ENCODE measurements around the gene PLEKHF1.
A peak's percentile ranks its signal among the peaks of the same experiment; 100 is the strongest.

The PLEKHF1 gene

DNA sequence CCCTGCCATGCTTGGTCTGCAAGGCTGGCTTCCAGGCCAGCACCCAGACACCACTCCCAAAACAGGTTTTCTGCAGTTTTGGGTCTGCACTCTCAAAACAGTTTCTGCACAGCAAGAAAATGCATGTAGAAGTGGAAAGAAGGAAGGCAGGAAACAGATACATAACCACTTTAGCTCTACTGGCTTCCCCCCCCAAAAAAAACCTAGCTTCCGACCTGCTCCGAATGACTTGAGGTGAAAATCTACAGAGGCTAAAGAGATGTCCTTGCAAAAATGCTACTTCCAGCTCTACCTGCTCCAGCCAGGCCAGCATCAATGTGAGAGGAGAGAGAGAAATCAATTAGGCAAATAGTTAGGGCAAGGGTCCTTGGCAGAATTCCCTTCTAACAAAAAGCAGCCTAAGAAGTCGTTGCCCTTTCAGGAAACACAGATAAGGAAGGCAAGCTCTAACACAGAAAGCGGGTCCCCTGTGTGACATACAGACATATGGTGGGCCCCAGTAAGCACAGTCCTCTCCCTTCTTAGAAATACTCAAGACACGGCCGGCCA is 46.4 kb downstream of the PLEKHF1 start:
- H3K4me3 ChIP-seq (ENCODE audit: low read length): no peak overlapping the region
- H3K56ac ChIP-seq (ENCODE audit: low read length): no peak overlapping the region
- H3K36me3 ChIP-seq (ENCODE audit: control insufficient read depth, insufficient read depth, low read length): no peaks in the 10 kb centered on the region
- no peak for DNase-seq
- H3K9ac ChIP-seq (ENCODE audit: low read length): no peak overlapping the region
- no peaks in the 10 kb centered on the region for H3K79me2 ChIP-seq (ENCODE audit: control insufficient read depth, insufficient read depth, low read length)
- H3K18ac ChIP-seq (ENCODE audit: low read length): no peak overlapping the region
- H3K4ac ChIP-seq (ENCODE audit: low read depth, low read length): no peak overlapping the region
- no peak overlapping the region for H4K5ac ChIP-seq (ENCODE audit: low read length)
- no peaks in the 10 kb centered on the region for H3K27me3 ChIP-seq (ENCODE audit: insufficient read depth, low read length, poor library complexity)
- H2BK5ac ChIP-seq (ENCODE audit: low read length): no peak overlapping the region
- H4K8ac ChIP-seq (ENCODE audit: low read depth, low read length): no peak overlapping the region
- peaks cover 8% of the 10 kb centered on the region for H3K4me1 ChIP-seq (ENCODE audit: control insufficient read depth, low read depth, low read length)
- H2AK5ac ChIP-seq (ENCODE audit: low read length): no peak overlapping the region
- no peak overlapping the region for H3K23ac ChIP-seq (ENCODE audit: low read length)
- H3K4me2 ChIP-seq (ENCODE audit: low read length): no peak overlapping the region
- no peak overlapping the region for H2BK15ac ChIP-seq (replicated peaks; ENCODE audit: low read depth)
- no peak overlapping the region for H3K27ac ChIP-seq (ENCODE audit: low read depth, low read length)
- peaks cover 2% of the 10 kb centered on the region for H3K79me1 ChIP-seq (ENCODE audit: low read length)
- no peak overlapping the region for H2BK120ac ChIP-seq (ENCODE audit: low read depth, low read length)
- no CpG with 5 or more reads among the region's 6 CpGs for WGBS (ENCODE audit: extremely low coverage, insufficient coverage, low lambda C conversion rate)

DNA sequence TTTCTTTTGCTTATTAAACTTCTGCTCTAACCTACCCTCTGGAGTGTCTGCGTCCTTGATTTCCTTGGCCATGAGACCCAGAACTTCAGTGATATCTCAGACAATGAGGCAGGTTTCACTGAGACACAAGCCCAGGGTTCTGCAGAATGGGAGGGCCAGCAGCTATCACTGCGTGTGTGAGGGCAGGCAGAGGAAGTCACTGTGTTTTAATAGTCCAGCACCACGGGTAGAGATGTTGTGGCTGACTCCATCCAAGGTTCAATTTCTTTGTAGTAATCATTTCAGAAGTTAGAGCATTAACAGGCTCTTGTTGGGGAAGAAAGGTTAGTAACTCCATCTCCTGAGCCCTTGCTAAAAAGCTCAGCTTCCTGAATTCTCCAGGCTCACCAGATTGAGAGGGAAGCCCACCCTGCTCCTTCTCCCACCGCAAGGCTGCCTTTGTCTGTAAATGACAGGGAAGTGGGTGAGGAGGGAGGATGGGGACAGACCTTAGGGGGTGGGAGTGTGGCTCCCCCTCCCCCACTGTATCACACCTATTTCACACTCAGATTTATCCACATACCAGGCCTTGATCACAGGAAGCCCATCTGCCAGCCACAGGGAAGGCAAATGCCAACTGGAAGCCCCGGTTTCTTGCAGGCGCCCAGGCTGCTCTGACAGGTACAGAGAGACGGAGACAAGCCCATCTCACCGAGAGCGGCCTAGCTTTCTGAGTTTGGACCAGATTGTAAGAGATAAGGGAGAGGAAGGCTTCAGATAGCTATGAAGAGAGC is 47.7 kb downstream of the PLEKHF1 start:
- Histone ChIP-seq H2BK15ac (replicated peaks; ENCODE audit: low read depth) (no peak overlapping the region), H4K8ac (ENCODE audit: low read depth, low read length) (no peak overlapping the region), H3K79me2 (ENCODE audit: control insufficient read depth, insufficient read depth, low read length) (no peaks in the 10 kb centered on the region), H2AK5ac (ENCODE audit: low read length) (no peak overlapping the region), H2BK120ac (ENCODE audit: low read depth, low read length) (no peak overlapping the region), H3K18ac (ENCODE audit: low read length) (no peak overlapping the region), H3K56ac (ENCODE audit: low read length) (peak overlapping the region; percentile 8), H3K9ac (ENCODE audit: low read length) (peak overlapping the region; percentile 33), H3K4me3 (ENCODE audit: low read length) (no peak overlapping the region), H3K27me3 (ENCODE audit: insufficient read depth, low read length, poor library complexity) (no peaks in the 10 kb centered on the region), H3K27ac (ENCODE audit: low read depth, low read length) (peak overlapping the region; percentile 4), H3K36me3 (ENCODE audit: control insufficient read depth, insufficient read depth, low read length) (no peaks in the 10 kb centered on the region), H3K23ac (ENCODE audit: low read length) (no peak overlapping the region), H3K79me1 (ENCODE audit: low read length) (peaks cover 2% of the 10 kb centered on the region), H4K5ac (ENCODE audit: low read length) (no peak overlapping the region), H3K4ac (ENCODE audit: low read depth, low read length) (no peak overlapping the region), H2BK5ac (ENCODE audit: low read length) (no peak overlapping the region), H3K4me2 (ENCODE audit: low read length) (no peak overlapping the region), H3K4me1 (ENCODE audit: control insufficient read depth, low read depth, low read length) (peaks cover 8% of the 10 kb centered on the region)
- peak; percentile 54 for DNase-seq
- WGBS (ENCODE audit: extremely low coverage, insufficient coverage, low lambda C conversion rate): no CpG with 5 or more reads among the region's 9 CpGs

DNA sequence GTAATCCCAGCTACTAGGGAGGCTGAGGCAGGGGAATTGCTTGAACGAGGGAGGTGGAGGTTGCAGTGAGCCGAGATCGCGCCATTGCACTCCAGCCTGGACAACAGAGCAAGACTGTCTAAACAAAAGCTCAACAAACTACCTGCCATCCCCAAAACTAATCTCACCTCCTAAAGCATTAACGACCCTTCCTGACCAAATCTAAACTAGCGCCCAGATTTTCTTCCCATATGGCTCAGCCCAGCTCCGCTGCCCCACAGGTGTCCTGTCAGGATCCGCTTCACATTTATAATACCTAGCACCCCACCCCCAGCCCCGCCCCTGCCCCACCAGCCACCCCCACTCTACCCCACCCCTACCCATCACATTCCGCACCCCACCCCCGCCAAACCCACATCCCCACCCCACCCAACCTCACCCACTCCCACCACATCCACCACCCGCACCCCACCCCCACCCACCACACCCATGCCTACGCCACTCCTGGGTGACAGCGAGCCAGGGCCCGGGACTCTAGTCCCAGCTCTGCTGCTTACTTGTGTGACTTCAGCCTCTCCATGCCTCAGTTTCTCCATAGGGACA is 49.2 kb downstream of the PLEKHF1 start:
- no CpG with 5 or more reads among the region's 15 CpGs for WGBS (ENCODE audit: extremely low coverage, insufficient coverage, low lambda C conversion rate)
- H3K79me2 ChIP-seq (ENCODE audit: control insufficient read depth, insufficient read depth, low read length): no peaks in the 10 kb centered on the region
- H3K4me3 ChIP-seq (ENCODE audit: low read length): peak overlapping the region; percentile 76
- H3K56ac ChIP-seq (ENCODE audit: low read length): peak overlapping the region; percentile 85
- no peaks in the 10 kb centered on the region for H3K27me3 ChIP-seq (ENCODE audit: insufficient read depth, low read length, poor library complexity)
- no peaks in the 10 kb centered on the region for H3K36me3 ChIP-seq (ENCODE audit: control insufficient read depth, insufficient read depth, low read length)
- no peak overlapping the region for H4K8ac ChIP-seq (ENCODE audit: low read depth, low read length)
- no peak overlapping the region for H4K5ac ChIP-seq (ENCODE audit: low read length)
- H3K4ac ChIP-seq (ENCODE audit: low read depth, low read length): no peak overlapping the region
- no peak overlapping the region for H3K23ac ChIP-seq (ENCODE audit: low read length)
- no peak overlapping the region for H2BK15ac ChIP-seq (replicated peaks; ENCODE audit: low read depth)
- no peak overlapping the region for H2AK5ac ChIP-seq (ENCODE audit: low read length)
- H3K18ac ChIP-seq (ENCODE audit: low read length): peak overlapping the region; percentile 98
- peaks cover 8% of the 10 kb centered on the region for H3K4me1 ChIP-seq (ENCODE audit: control insufficient read depth, low read depth, low read length)
- H3K79me1 ChIP-seq (ENCODE audit: low read length): peaks cover 2% of the 10 kb centered on the region
- peak overlapping the region; percentile 83 for H3K4me2 ChIP-seq (ENCODE audit: low read length)
- H3K27ac ChIP-seq (ENCODE audit: low read depth, low read length): no peak overlapping the region
- no peak overlapping the region for H2BK120ac ChIP-seq (ENCODE audit: low read depth, low read length)
- H3K9ac ChIP-seq (ENCODE audit: low read length): peak overlapping the region; percentile 83
- DNase-seq: no peak
- no peak overlapping the region for H2BK5ac ChIP-seq (ENCODE audit: low read length)

DNA sequence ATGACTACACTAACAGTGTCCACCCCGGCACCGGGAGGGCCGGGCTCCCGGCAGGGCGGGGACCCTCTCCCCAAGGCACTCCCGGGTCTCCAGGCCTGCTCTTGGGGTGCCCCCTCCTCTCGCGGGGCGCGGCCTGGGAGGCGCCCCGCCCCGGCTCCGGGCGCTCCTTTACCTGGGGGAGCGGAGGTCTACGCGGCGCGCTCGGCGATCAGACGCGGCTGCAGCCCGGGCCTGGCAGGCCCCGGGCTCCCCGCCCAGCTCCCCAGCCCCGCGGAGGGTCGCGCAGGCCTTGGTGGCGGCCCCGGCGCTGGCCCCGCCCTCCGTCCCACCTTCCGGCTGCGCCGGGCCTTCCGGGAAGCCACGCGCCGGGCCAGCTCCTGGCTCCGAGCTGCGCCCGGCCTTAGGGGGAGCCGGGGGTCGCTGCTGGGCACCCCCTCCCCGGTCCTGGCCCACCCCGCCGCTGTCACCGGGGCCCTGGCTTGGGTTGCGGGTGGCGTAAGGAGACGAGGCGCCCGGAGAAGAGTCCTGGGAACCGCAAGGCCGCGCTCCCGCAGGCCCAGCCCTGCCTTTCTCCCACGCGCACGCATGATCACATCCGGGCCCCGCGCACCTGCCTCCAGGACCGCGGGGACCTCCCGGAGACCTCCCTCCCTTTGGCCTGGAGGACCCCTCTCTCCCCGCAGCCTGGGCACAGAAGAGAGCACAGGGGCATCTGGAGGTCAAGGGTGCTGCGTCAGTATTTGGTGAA is 49.9 kb downstream of the PLEKHF1 start, which contains the start of gene C19orf12:
Gene C19orf12, minus strand, starts transcription at position 309 of the 748 bp plus-strand sequence. CDS start 6,848 bp downstream, outside the sequence.
- peak within 1 kb of the TSS; percentile 52 for H2BK120ac ChIP-seq (ENCODE audit: low read depth, low read length)
- WGBS (ENCODE audit: extremely low coverage, insufficient coverage, low lambda C conversion rate): no CpG with 5 or more reads among the region's 72 CpGs
- peak within 1 kb of the TSS; percentile 83 for H3K9ac ChIP-seq (ENCODE audit: low read length)
- DNase-seq: peak; percentile 57
- peak within 1 kb of the TSS; percentile 98 for H3K18ac ChIP-seq (ENCODE audit: low read length)
- peak within 1 kb of the TSS; percentile 56 for H4K5ac ChIP-seq (ENCODE audit: low read length)
- no peak within 1 kb of the TSS for H2BK15ac ChIP-seq (replicated peaks; ENCODE audit: low read depth)
- no peak within 1 kb of the TSS for H2BK5ac ChIP-seq (ENCODE audit: low read length)
- H3K27me3 ChIP-seq (ENCODE audit: insufficient read depth, low read length, poor library complexity): no peaks in the 10 kb centered on the region
- peaks cover 8% of the 10 kb centered on the region for H3K4me1 ChIP-seq (ENCODE audit: control insufficient read depth, low read depth, low read length)
- H3K36me3 ChIP-seq (ENCODE audit: control insufficient read depth, insufficient read depth, low read length): no peaks in the 10 kb centered on the region
- peak within 1 kb of the TSS; percentile 97 for H3K4ac ChIP-seq (ENCODE audit: low read depth, low read length)
- peaks cover 2% of the 10 kb centered on the region for H3K79me1 ChIP-seq (ENCODE audit: low read length)
- H3K27ac ChIP-seq (ENCODE audit: low read depth, low read length): peak within 1 kb of the TSS; percentile 70
- H3K79me2 ChIP-seq (ENCODE audit: control insufficient read depth, insufficient read depth, low read length): no peaks in the 10 kb centered on the region
- no peak within 1 kb of the TSS for H2AK5ac ChIP-seq (ENCODE audit: low read length)
- peak within 1 kb of the TSS; percentile 91 for H3K56ac ChIP-seq (ENCODE audit: low read length)
- H3K4me2 ChIP-seq (ENCODE audit: low read length): peak within 1 kb of the TSS; percentile 83
- H3K23ac ChIP-seq (ENCODE audit: low read length): peak within 1 kb of the TSS; percentile 59
- H3K4me3 ChIP-seq (ENCODE audit: low read length): peak within 1 kb of the TSS; percentile 76
- H4K8ac ChIP-seq (ENCODE audit: low read depth, low read length): peak within 1 kb of the TSS; percentile 100

DNA sequence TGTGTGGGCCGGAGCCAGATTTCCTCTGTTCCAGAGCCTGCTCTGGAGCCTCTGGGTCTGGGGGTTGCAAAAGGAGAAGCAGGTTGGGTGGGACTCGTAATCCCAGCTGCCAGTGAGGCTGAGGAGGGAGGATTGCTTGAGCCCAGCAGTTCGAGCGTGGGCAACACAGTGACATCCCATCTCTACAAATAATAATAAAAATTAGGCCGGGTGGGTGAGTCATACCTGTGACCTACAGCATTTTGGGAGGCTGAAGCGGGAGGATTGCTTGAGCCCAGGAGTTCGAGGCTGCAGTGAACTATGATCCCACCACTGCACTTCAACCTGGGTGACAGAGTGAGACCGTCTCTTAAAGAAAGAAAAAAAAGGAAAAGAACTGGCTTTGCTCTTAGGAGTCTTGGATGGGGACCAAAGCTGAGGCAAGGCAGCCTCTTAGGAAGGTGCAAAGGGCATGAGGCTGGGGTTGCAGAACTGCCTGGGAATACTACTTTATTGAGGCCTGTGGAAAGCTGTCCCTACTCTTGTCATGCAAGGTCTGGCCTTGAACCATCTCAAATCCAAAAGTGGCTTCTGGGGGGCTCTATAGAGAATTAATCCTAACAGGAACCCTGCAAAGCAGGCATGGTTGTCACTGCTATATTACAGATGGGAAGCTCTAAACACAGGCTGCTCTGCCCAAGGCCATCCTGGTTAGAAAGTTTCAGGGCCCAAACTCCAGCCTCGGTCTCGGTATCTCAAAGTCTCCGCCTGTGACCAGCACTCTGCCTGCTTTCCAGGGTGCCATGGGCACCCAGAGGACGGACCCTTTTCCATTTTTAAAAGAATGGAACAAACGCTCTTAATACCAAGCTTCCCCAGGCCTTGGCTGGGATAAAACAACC is 50.7 kb downstream of the PLEKHF1 start:
- Histone ChIP-seq H3K9ac (ENCODE audit: low read length) (peak overlapping the region; percentile 83), H2AK5ac (ENCODE audit: low read length) (no peak overlapping the region), H3K18ac (ENCODE audit: low read length) (peak overlapping the region; percentile 98), H3K4me2 (ENCODE audit: low read length) (peak overlapping the region; percentile 52), H2BK15ac (replicated peaks; ENCODE audit: low read depth) (no peak overlapping the region), H3K27ac (ENCODE audit: low read depth, low read length) (no peak overlapping the region), H3K23ac (ENCODE audit: low read length) (peak overlapping the region; percentile 59), H3K79me2 (ENCODE audit: control insufficient read depth, insufficient read depth, low read length) (no peaks in the 10 kb centered on the region), H3K36me3 (ENCODE audit: control insufficient read depth, insufficient read depth, low read length) (no peaks in the 10 kb centered on the region), H3K4me3 (ENCODE audit: low read length) (peak overlapping the region; percentile 22), H3K56ac (ENCODE audit: low read length) (peak overlapping the region; percentile 91), H3K4me1 (ENCODE audit: control insufficient read depth, low read depth, low read length) (peaks cover 8% of the 10 kb centered on the region), H4K8ac (ENCODE audit: low read depth, low read length) (no peak overlapping the region), H4K5ac (ENCODE audit: low read length) (peak overlapping the region; percentile 56), H3K79me1 (ENCODE audit: low read length) (peaks cover 2% of the 10 kb centered on the region), H3K27me3 (ENCODE audit: insufficient read depth, low read length, poor library complexity) (no peaks in the 10 kb centered on the region), H3K4ac (ENCODE audit: low read depth, low read length) (peak overlapping the region; percentile 97), H2BK120ac (ENCODE audit: low read depth, low read length) (peak overlapping the region; percentile 52), H2BK5ac (ENCODE audit: low read length) (no peak overlapping the region)
- peak; percentile 50 for DNase-seq
- WGBS (ENCODE audit: extremely low coverage, insufficient coverage, low lambda C conversion rate): no CpG with 5 or more reads among the region's 13 CpGs

All from mesendoderm (in vitro differentiated cells).